Neuronal stem cell (in vitro differentiated cells): ENCODE data around the gene ATP2A1.

Experiments
- DNase-seq: peaks from one replicate; pipeline ENCODE4 v3.0.0-alpha.2; 2013; ENCODE audit warnings: low spot score
- H2AFZ ChIP-seq: one replicate; pipeline ENCODE4 v1.6.1; 2013; ENCODE audit warnings: mild to moderate bottlenecking, low read length, inconsistent platforms
- H2AK5ac ChIP-seq: 2 replicates; pipeline ENCODE4 v1.6.1; 2013; ENCODE audit warnings: low read depth, mild to moderate bottlenecking, inconsistent platforms, low read length, moderate library complexity, mixed read lengths
- H2BK120ac ChIP-seq: 2 replicates; pipeline ENCODE4 v1.6.1; 2013; ENCODE audit warnings: low read depth, mild to moderate bottlenecking, inconsistent platforms, low read length, moderate library complexity, mixed read lengths
- H2BK12ac ChIP-seq: one replicate; pipeline ENCODE4 v1.6.1; 2013; ENCODE audit warnings: low read length, inconsistent platforms
- H2BK15ac ChIP-seq: 2 replicates; pipeline ENCODE4 v1.6.1; 2013; ENCODE audit warnings: mild to moderate bottlenecking, low read length, inconsistent platforms, mixed read lengths
- H2BK5ac ChIP-seq: one replicate; pipeline ENCODE4 v1.6.1; 2013; ENCODE audit warnings: inconsistent platforms, mild to moderate bottlenecking, low read length, moderate library complexity
- H3K14ac ChIP-seq: one replicate; pipeline ENCODE4 v1.6.1; 2013; ENCODE audit warnings: low read length, inconsistent platforms
- H3K18ac ChIP-seq: 2 replicates; pipeline ENCODE4 v1.6.1; 2013; ENCODE audit warnings: low read length, inconsistent platforms
- H3K23ac ChIP-seq: 2 replicates; pipeline ENCODE4 v1.6.1; 2013; ENCODE audit warnings: low read depth, mild to moderate bottlenecking, mixed read lengths, low read length, inconsistent platforms; ENCODE audit not compliant: poor library complexity
- H3K27ac ChIP-seq: replicated peaks from 3 replicates; pipeline ENCODE4 v1.5.1; 2013; ENCODE audit warnings: low read length, inconsistent platforms
- H3K27me3 ChIP-seq, 3 experiments: 2 replicates each; pipeline ENCODE4 v1.6.1; 2013; ENCODE audit warnings: low read length in 3 of 3, mild to moderate bottlenecking in 2 of 3, inconsistent platforms in 1 of 3, low read depth in 1 of 3, mixed read lengths in 1 of 3, moderate library complexity in 1 of 3; ENCODE audit not compliant: control insufficient read depth in 3 of 3, insufficient read depth in 3 of 3
- H3K36me3 ChIP-seq, 2 donors: replicated peaks in 1 of 2; 2 replicates each; pipeline ENCODE4 v1.6.1; 2013; ENCODE audit warnings: low read length in 2 of 2; ENCODE audit not compliant: control insufficient read depth in 2 of 2, insufficient read depth in 2 of 2
- H3K4ac ChIP-seq: 2 replicates; pipeline ENCODE4 v1.6.1; 2013; ENCODE audit warnings: inconsistent platforms, mild to moderate bottlenecking, low read length, moderate library complexity
- H3K4me1 ChIP-seq, 2 donors: 1 replicate in 1 of 2; 2 replicates in 1 of 2; pipeline ENCODE4 v1.6.1; 2013; ENCODE audit warnings: low read length in 2 of 2, low read depth in 1 of 2; ENCODE audit not compliant: control insufficient read depth in 2 of 2, insufficient read depth in 1 of 2
- H3K4me2 ChIP-seq: one replicate; pipeline ENCODE4 v1.6.1; 2013; ENCODE audit warnings: mild to moderate bottlenecking, low read length, inconsistent platforms; ENCODE audit not compliant: insufficient read depth, poor library complexity, severe bottlenecking
- H3K4me3 ChIP-seq, 2 donors: 2 replicates each; pipeline ENCODE4 v1.5.1; 2013; ENCODE audit warnings: low read length in 2 of 2, mild to moderate bottlenecking in 2 of 2, inconsistent platforms in 1 of 2, moderate library complexity in 1 of 2
- H3K79me1 ChIP-seq: one replicate; pipeline ENCODE4 v1.6.1; 2013; ENCODE audit warnings: low read depth, mild to moderate bottlenecking, inconsistent platforms, low read length, moderate library complexity
- H3K9ac ChIP-seq: one replicate; pipeline ENCODE4 v1.6.1; 2013; ENCODE audit warnings: mild to moderate bottlenecking, low read depth, low read length, inconsistent platforms; ENCODE audit not compliant: poor library complexity
- H3K9me3 ChIP-seq, 2 donors: replicated peaks in 1 of 2; 2 replicates each; pipeline versions ENCODE3 to v1.6.1; 2013; ENCODE audit warnings: low read length in 2 of 2, mild to moderate bottlenecking in 2 of 2, inconsistent platforms in 1 of 2, low read depth in 1 of 2, mixed read lengths in 1 of 2, moderate library complexity in 1 of 2; ENCODE audit not compliant: control insufficient read depth in 2 of 2, insufficient read depth in 1 of 2
- H4K8ac ChIP-seq: one replicate; pipeline ENCODE4 v1.6.1; 2013; ENCODE audit warnings: low read depth, mild to moderate bottlenecking, inconsistent platforms, low read length, moderate library complexity
- H4K91ac ChIP-seq: one replicate; pipeline ENCODE4 v1.6.1; 2013; ENCODE audit warnings: low read length, low read depth, mild to moderate bottlenecking, inconsistent platforms; ENCODE audit not compliant: poor library complexity
- WGBS, 2 donors: extraction: QIAGEN DNeasy Blood & Tissue Kit; methylation state at CpG; one replicate each; pipeline ENCODE4 v1.1.7; 2013; ENCODE audit warnings: missing lambda C conversion rate in 2 of 2, mixed read lengths in 1 of 2; ENCODE audit not compliant: insufficient read length in 2 of 2, insufficient replicate concordance in 1 of 2; ENCODE audit errors: extremely low coverage in 2 of 2; 5-methylcytosine and 5-hydroxymethylcytosine counted together

ATP2A1 gene

DNA sequence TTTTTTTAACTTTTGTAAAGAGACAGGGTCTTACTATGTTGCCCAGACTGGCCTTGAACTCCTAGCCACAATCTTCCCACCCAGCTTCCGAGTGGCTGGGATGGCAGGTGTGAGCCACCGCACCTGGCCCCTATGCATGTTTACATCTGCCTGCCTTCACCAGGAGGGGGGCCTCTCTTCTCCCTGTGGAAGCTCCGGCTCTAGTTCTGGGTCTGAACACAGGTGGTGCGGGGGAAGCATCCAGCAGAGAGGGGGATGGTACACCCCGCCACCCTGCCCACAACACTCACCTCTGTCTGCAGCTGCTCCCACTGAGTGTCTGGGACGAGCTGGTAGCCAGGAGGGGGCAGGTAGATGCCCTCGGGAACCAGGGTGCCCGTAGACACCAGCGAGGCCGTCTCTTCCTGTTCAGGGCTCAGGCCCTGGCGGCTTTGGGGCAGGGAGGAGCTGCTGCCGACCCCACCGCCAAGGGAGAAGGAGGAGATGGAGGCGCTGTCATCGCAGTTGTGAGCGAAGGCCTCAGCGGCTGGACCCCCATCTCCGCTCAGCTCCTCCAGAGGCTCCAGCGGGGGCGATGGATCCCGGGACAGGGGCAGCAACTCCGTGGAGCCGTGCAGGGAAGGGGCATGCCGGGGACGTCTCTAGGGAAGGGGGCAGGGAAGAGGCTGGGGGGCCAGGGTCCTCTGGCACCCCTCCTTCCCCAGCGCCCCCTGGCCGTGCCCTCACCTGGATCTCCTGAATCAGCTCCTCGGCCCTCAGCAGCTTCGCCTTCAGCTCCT lies 35.8 kb downstream of the ATP2A1 start:
- WGBS, 2 donors = no CpG with 5 or more reads among the region's 29 CpGs
- no peak overlapping the region for H3K4me3 ChIP-seq
- H3K9ac ChIP-seq = no peak overlapping the region
- H2AK5ac ChIP-seq = peak overlapping the region; percentile 26
- peak overlapping the region; percentile 20 for H3K23ac ChIP-seq
- H3K4me2 ChIP-seq = no peak overlapping the region
- H3K18ac ChIP-seq = no peak overlapping the region
- H3K79me1 ChIP-seq = peaks cover 2% of the 10 kb centered on the region
- H3K4me1 ChIP-seq = no peaks in the 10 kb centered on the region
- H2BK5ac ChIP-seq = no peak overlapping the region
- H3K14ac ChIP-seq = no peak overlapping the region
- H3K9me3 ChIP-seq = no peaks in the 10 kb centered on the region
- no peak overlapping the region for H3K27ac ChIP-seq
- no peak overlapping the region for H2BK120ac ChIP-seq
- H4K8ac ChIP-seq = no peak overlapping the region
- H4K91ac ChIP-seq = no peak overlapping the region
- H2BK12ac ChIP-seq = peak overlapping the region; percentile 58
- H3K27me3 ChIP-seq = no peaks in the 10 kb centered on the region
- H2AFZ ChIP-seq = no peak overlapping the region
- no peak overlapping the region for H3K4ac ChIP-seq
- no peak overlapping the region for H2BK15ac ChIP-seq
- H3K36me3 ChIP-seq = peaks cover 4 to 42% of the 10 kb centered on the region in 2 donors
- DNase-seq = no peak

DNA sequence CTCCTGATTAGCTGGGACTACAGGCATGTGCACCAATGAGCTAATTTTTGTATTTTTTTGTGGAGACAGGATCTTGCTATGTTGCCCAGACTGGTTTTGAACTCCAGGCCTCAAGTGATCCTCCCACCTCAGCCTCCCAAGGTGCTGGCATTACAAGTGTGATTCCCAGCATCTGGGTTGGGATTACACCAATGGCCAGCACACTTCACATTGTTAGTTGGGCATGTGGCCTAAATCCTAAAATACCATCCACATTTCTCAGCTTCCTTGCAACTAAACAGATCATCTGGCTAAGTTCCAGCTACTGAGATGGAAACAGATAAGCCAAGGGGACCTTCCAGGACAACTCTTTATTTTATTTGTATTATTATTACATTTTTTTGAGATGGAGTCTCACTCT lies 36.9 kb downstream of the ATP2A1 start:
- Histone ChIP-seq H2BK12ac (no peak overlapping the region), H2BK15ac (no peak overlapping the region), H2BK5ac (no peak overlapping the region), H2AK5ac (no peak overlapping the region), H3K4me2 (no peak overlapping the region), H3K9me3 (no peaks in the 10 kb centered on the region), H4K91ac (no peak overlapping the region), H3K27ac (no peak overlapping the region), H3K4me3 (no peak overlapping the region), H2BK120ac (no peak overlapping the region), H2AFZ (no peak overlapping the region), H3K4me1 (no peaks in the 10 kb centered on the region), H3K36me3 (peaks cover 4 to 49% of the 10 kb centered on the region in 2 donors), H3K14ac (no peak overlapping the region), H4K8ac (no peak overlapping the region), H3K79me1 (peaks cover 2% of the 10 kb centered on the region), H3K4ac (no peak overlapping the region), H3K23ac (no peak overlapping the region), H3K9ac (no peak overlapping the region), H3K18ac (no peak overlapping the region), H3K27me3 (no peaks in the 10 kb centered on the region)
- DNase-seq = no peak

DNA sequence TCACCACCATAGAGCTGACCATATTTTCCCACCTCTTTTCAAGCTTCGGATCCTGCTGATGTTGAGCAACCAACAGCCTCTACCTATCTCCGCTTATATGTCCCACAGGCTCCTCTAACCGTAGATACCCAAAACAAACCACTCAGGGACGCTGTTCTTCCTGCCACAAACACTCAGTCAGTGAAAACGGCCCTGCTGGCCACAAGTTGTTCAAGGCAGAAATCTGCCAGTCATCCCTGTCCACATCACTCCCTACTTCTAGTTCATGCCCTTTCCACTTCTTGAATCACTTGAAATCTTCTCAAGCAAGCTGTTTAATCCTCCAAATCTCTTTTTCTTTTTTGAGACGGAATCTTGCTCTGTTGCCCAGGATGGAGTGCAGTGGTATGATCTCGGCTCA lies 38.8 kb downstream of the ATP2A1 start:
- no peak overlapping the region for H3K4me2 ChIP-seq
- H3K79me1 ChIP-seq = peaks cover 4% of the 10 kb centered on the region
- H2AFZ ChIP-seq = no peak overlapping the region
- no peak overlapping the region for H3K27ac ChIP-seq
- no peak overlapping the region for H4K8ac ChIP-seq
- no peaks in the 10 kb centered on the region for H3K4me1 ChIP-seq
- H2BK12ac ChIP-seq = no peak overlapping the region
- no peak overlapping the region for H3K14ac ChIP-seq
- no peak overlapping the region for H3K23ac ChIP-seq
- no peaks in the 10 kb centered on the region for H3K9me3 ChIP-seq
- no peak overlapping the region for H3K18ac ChIP-seq
- H2BK120ac ChIP-seq = no peak overlapping the region
- WGBS, 2 donors = no CpG with 5 or more reads among the region's 7 CpGs
- H3K9ac ChIP-seq = no peak overlapping the region
- H3K4me3 ChIP-seq = no peak overlapping the region
- no peak overlapping the region for H3K4ac ChIP-seq
- no peak overlapping the region for H2BK5ac ChIP-seq
- H3K27me3 ChIP-seq = no peaks in the 10 kb centered on the region
- H3K36me3 ChIP-seq = peaks cover 4 to 54% of the 10 kb centered on the region in 2 donors
- no peak overlapping the region for H2BK15ac ChIP-seq
- no peak overlapping the region for H2AK5ac ChIP-seq
- no peak overlapping the region for H4K91ac ChIP-seq
- DNase-seq = no peak

DNA sequence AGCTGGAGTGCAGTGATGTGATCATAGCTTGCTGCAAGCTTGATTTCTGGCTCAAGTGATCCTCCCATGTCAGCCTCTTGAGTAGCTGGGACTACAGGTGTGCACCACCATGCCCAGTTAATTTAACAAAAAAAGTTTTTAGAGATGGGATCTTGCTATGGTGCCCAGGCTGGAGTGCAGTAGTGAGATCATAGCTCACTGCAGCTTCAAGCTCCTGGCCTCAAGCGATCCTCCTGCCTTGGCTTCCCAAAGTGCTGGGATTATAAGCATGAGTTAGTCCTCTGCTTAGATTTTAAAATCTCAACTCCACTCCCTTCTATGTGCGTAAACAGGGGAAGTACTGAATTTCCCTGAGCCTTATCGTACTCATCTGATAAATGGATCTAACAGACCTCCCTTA lies 40.4 kb downstream of the ATP2A1 start:
- Histone ChIP-seq H2AK5ac (no peak overlapping the region), H2AFZ (no peak overlapping the region), H3K79me1 (peaks cover 4% of the 10 kb centered on the region), H3K9me3 (no peaks in the 10 kb centered on the region), H3K4me3 (no peak overlapping the region), H3K27me3 (no peaks in the 10 kb centered on the region), H4K8ac (no peak overlapping the region), H3K27ac (no peak overlapping the region), H3K36me3 (peaks cover 2 to 54% of the 10 kb centered on the region in 2 donors), H2BK15ac (no peak overlapping the region), H3K18ac (no peak overlapping the region), H4K91ac (no peak overlapping the region), H3K9ac (no peak overlapping the region), H3K4ac (no peak overlapping the region), H2BK12ac (no peak overlapping the region), H3K14ac (no peak overlapping the region), H3K4me1 (no peaks in the 10 kb centered on the region), H3K23ac (no peak overlapping the region), H2BK120ac (no peak overlapping the region), H2BK5ac (no peak overlapping the region), H3K4me2 (no peak overlapping the region)
- WGBS, 2 donors = no CpG with 5 or more reads among the region's 3 CpGs
- DNase-seq = no peak
